B cell (primary cell): ENCODE data around the gene CIT. TPM values are rescaled to one million over a fixed set of nuclear protein-coding genes. Genes with fewer than 3 reads are reported as not detected.

Experiments
- ATAC-seq: fragments of 200-7000 bp; cut with Tn5 transposase; one replicate; pipeline ENCODE4 v1.10.0; 2021; ENCODE audit warnings: low read depth, mild to moderate bottlenecking, moderate number of reproducible peaks, moderate library complexity
- CTCF ChIA-PET: fragments of 350-600 bp; sonication (Branson Sonifier 250); formaldehyde crosslinking; loops from one replicate; lab custom pipeline; 2021; ENCODE audit warnings: antibody characterized with exemption, inconsistent platforms; lab: Charles Lee
- POLR2A ChIA-PET: fragments of 350-600 bp; sonication (Branson Sonifier 250); formaldehyde crosslinking; loops from one replicate; lab custom pipeline; 2021; ENCODE audit warnings: antibody characterized with exemption; lab: Charles Lee
- DNase-seq: peaks from one replicate; pipeline ENCODE4 v3.0.0; 2013
- H2AFZ ChIP-seq: 2 replicates; pipeline ENCODE4 v1.6.1; 2012; ENCODE audit warnings: mild to moderate bottlenecking, low read depth, low read length; ENCODE audit not compliant: insufficient read depth, poor library complexity, severe bottlenecking
- H3K27ac ChIP-seq, 2 donors: 1 replicate in 1 of 2; 2 replicates in 1 of 2; pipeline ENCODE4 v1.5.1; 2012 to 2013; ENCODE audit warnings: low read length in 2 of 2, mild to moderate bottlenecking in 2 of 2, moderate library complexity in 1 of 2
- H3K27me3 ChIP-seq, 4 experiments: fragments of 200-600 bp in 1 of 4; sonication (generic) in 1 of 4; replicated peaks in 1 of 4; 1 replicate in 2 of 4; 2 replicates in 2 of 4; pipeline versions ENCODE4 v1.6.1 to v1.7.0; 2013 to 2016; ENCODE audit warnings: low read length in 3 of 4, mild to moderate bottlenecking in 2 of 4, mixed read lengths in 1 of 4, moderate library complexity in 1 of 4; ENCODE audit not compliant: insufficient read depth in 4 of 4, control insufficient read depth in 3 of 4; ENCODE audit errors: control extremely low read depth in 1 of 4
- H3K36me3 ChIP-seq, 2 experiments: replicated peaks in 1 of 2; 1 replicate in 1 of 2; 2 replicates in 1 of 2; pipeline versions ENCODE4 v1.6.1 to v1.7.1; 2013; ENCODE audit warnings: low read length in 1 of 2; ENCODE audit not compliant: insufficient read depth in 2 of 2, control insufficient read depth in 1 of 2; ENCODE audit errors: control extremely low read depth in 1 of 2, extremely low read depth in 1 of 2
- H3K4me1 ChIP-seq, 2 donors: fragments of 200-600 bp in 1 of 2; sonication (generic) in 1 of 2; 1 replicate in 1 of 2; 2 replicates in 1 of 2; pipeline versions ENCODE4 v1.5.1 to v1.6.1; 2013 to 2017; ENCODE audit warnings: low read length in 2 of 2; ENCODE audit not compliant: control insufficient read depth in 2 of 2, insufficient read depth in 2 of 2
- H3K4me2 ChIP-seq: replicated peaks from 2 replicates; pipeline ENCODE3; 2012; ENCODE audit warnings: mild to moderate bottlenecking, low read depth, low read length; ENCODE audit not compliant: poor library complexity, severe bottlenecking
- H3K4me3 ChIP-seq, 5 experiments: fragments of 200-600 bp in 1 of 5; sonication (generic) in 1 of 5; 1 replicate in 3 of 5; 2 replicates in 2 of 5; pipeline versions ENCODE4 v1.5.1 to v1.7.0; 2011 to 2016; ENCODE audit warnings: low read length in 4 of 5, mild to moderate bottlenecking in 4 of 5, low read depth in 2 of 5, control low read depth in 1 of 5, moderate library complexity in 1 of 5; ENCODE audit not compliant: insufficient read depth in 1 of 5; ENCODE audit errors: control extremely low read depth in 1 of 5, extremely low read depth in 1 of 5
- H3K79me2 ChIP-seq: fragments of 200-600 bp; sonication (generic); one replicate; pipeline ENCODE4 v1.6.0; 2016; ENCODE audit warnings: low read length; ENCODE audit not compliant: control insufficient read depth, insufficient read depth
- H3K9ac ChIP-seq: fragments of 200-600 bp; sonication (generic); 2 replicates; pipeline ENCODE4 v1.6.1; 2017; ENCODE audit warnings: mild to moderate bottlenecking, low read length, moderate library complexity
- H3K9me3 ChIP-seq, 3 donors: one replicate each; pipeline versions ENCODE4 v1.6.1 to v1.7.1; 2013; ENCODE audit warnings: low read length in 2 of 3; ENCODE audit not compliant: control insufficient read depth in 2 of 3, insufficient read depth in 1 of 3; ENCODE audit errors: control extremely low read depth in 1 of 3
- H4K20me1 ChIP-seq: 2 replicates; pipeline ENCODE4 v1.6.0; 2012; ENCODE audit warnings: mild to moderate bottlenecking, low read length; ENCODE audit not compliant: insufficient read depth, control insufficient read depth, poor library complexity, severe bottlenecking
- H3K27ac Mint-ChIP-seq: one replicate; pipeline ENCODE4 v1.8.0; 2021; ENCODE audit warnings: mixed read lengths
- H3K27me3 Mint-ChIP-seq: one replicate; pipeline ENCODE4 v1.8.0; 2021; ENCODE audit warnings: mixed read lengths
- H3K4me1 Mint-ChIP-seq: one replicate; pipeline ENCODE4 v1.8.0; 2021; ENCODE audit warnings: mixed read lengths
- H3K4me3 Mint-ChIP-seq: one replicate; pipeline ENCODE4 v1.8.0; 2021; ENCODE audit warnings: mixed read lengths
- H3K9me3 Mint-ChIP-seq: one replicate; pipeline ENCODE4 v1.8.0; 2022; ENCODE audit warnings: mixed read lengths; ENCODE audit not compliant: insufficient read depth
- CTCF ChIP-seq: fragments of 200-600 bp; IDR thresholded peaks from one replicate; pipeline ENCODE4 v1.8.0; 2022; ENCODE audit warnings: antibody characterized with exemption, mild to moderate bottlenecking
- EZH2 ChIP-seq: IDR thresholded peaks from 2 replicates; pipeline ENCODE4 v1.6.1; 2012; ENCODE audit warnings: borderline replicate concordance, low read depth, mild to moderate bottlenecking, moderate library complexity, low read length; ENCODE audit not compliant: insufficient read depth, poor library complexity, severe bottlenecking
- WGBS: methylation state at CpG from one replicate; pipeline ENCODE4 v1.1.5; 2013; ENCODE audit warnings: missing lambda C conversion rate; ENCODE audit not compliant: insufficient coverage; 5-methylcytosine and 5-hydroxymethylcytosine counted together
- intact Hi-C: fragments of 100-400 bp; cut with micrococcal nuclease; formaldehyde crosslinking; loops from one replicate; pipeline ENCODE4 v1.10.0; 2022
- polyA plus RNA-seq: library from polyadenylated mRNA; depleted of rRNA; stranded (reverse); fragments of >200 nt; gene quantifications from 2 replicates; pipeline ENCODE4 v1.2.3, GENCODE V29; 2012
- total RNA-seq, 2 donors: library from RNA; stranded (reverse); fragments of 120-200 nt in 1 of 2; gene quantifications; 1 replicate in 1 of 2; 2 replicates in 1 of 2; pipeline versions ENCODE4 v1.2.3 to v1.2.4, GENCODE V29; 2013 to 2022

CIT gene
- total and polyA plus RNA-seq, 2 donors (not counting 1 experiment from before 2014, with no cell fraction given): 1.4 to 6.1 TPM

- DNase-seq (no peak), ATAC-seq (no peak)
- ChIA-PET CTCF (interaction anchor here (0.6 kb wide), 1 partner anchor 1118 kb away, joined by 3 read pairs; no protein-coding TSS in a partner anchor), POLR2A (no interaction called here)
- H3K9ac ChIP-seq: no peak overlapping the region
- Mint-ChIP-seq H3K27me3 (no peaks in the 10 kb centered on the region), H3K4me3 (no peak overlapping the region), H3K9me3 (no peaks in the 10 kb centered on the region), H3K4me1 (no peaks in the 10 kb centered on the region), H3K27ac (no peak overlapping the region)
- TF ChIP-seq EZH2 (no peak), CTCF (no peak)
- no peak overlapping the region for H3K4me3 ChIP-seq
- H4K20me1 ChIP-seq: no peaks in the 10 kb centered on the region
- intact Hi-C loops: no loop called here
- no peaks in the 10 kb centered on the region for H3K36me3 ChIP-seq
- no CpG with 5 or more reads among the region's 1 CpG for WGBS
- no peak overlapping the region for H3K4me2 ChIP-seq
- H3K27ac ChIP-seq: no peak overlapping the region
- no peaks in the 10 kb centered on the region for H3K9me3 ChIP-seq
- H3K27me3 ChIP-seq: no peaks in the 10 kb centered on the region
- no peak overlapping the region for H2AFZ ChIP-seq
- H3K79me2 ChIP-seq: no peaks in the 10 kb centered on the region
- no peaks in the 10 kb centered on the region for H3K4me1 ChIP-seq
Measured at GRCh38 chr12:119850330-119850729, 26.8 kb downstream of the CIT start.

GRCh38 chr12:119843100-119843499 lies 34.0 kb downstream of the CIT start:
- Histone ChIP-seq H3K27ac (no peak overlapping the region), H3K4me1 (peaks cover 0 to 13% of the 10 kb centered on the region in 2 donors), H3K27me3 (no peaks in the 10 kb centered on the region), H3K9ac (no peak overlapping the region), H3K4me2 (no peak overlapping the region), H4K20me1 (no peaks in the 10 kb centered on the region), H3K4me3 (no peak overlapping the region), H2AFZ (no peak overlapping the region), H3K9me3 (peaks cover 0 to 10% (median 0%) of the 10 kb centered on the region in 3 donors), H3K79me2 (no peaks in the 10 kb centered on the region), H3K36me3 (no peaks in the 10 kb centered on the region)
- ATAC-seq (no peak), DNase-seq (no peak)
- Mint-ChIP-seq H3K9me3 (peaks cover 3% of the 10 kb centered on the region), H3K4me1 (peaks cover 6% of the 10 kb centered on the region), H3K27me3 (no peaks in the 10 kb centered on the region), H3K27ac (no peak overlapping the region), H3K4me3 (no peak overlapping the region)
- WGBS: 100% methylated on average over 2 of the region's 2 CpGs
- intact Hi-C loops: no loop called here
- TF ChIP-seq CTCF (no peak), EZH2 (no peak)
- POLR2A ChIA-PET: no interaction called here
- CTCF ChIA-PET: no interaction called here
